Mammary epithelial cell (primary cell): Measurements from ENCODE around the gene ZNF865.

Experiments used
- EZH2 ChIP-seq: IDR thresholded peaks from 2 replicates; pipeline ENCODE4 v1.6.1; 2012; ENCODE audit warnings: low read length, inconsistent platforms, borderline replicate concordance
- TF ChIP-seq, protein P1 (sequence below), 2 donors: IDR thresholded peaks in 1 of 2; conservative IDR thresholded peaks in 1 of 2; 2 replicates each; pipeline ENCODE4 v1.5.1; 2011 to 2012; ENCODE audit warnings: inconsistent platforms in 2 of 2, low read length in 2 of 2, mild to moderate bottlenecking in 2 of 2, control low read depth in 1 of 2, low read depth in 1 of 2; ENCODE audit not compliant: insufficient read depth in 1 of 2; ENCODE audit errors: extremely low read depth in 1 of 2

DNA sequence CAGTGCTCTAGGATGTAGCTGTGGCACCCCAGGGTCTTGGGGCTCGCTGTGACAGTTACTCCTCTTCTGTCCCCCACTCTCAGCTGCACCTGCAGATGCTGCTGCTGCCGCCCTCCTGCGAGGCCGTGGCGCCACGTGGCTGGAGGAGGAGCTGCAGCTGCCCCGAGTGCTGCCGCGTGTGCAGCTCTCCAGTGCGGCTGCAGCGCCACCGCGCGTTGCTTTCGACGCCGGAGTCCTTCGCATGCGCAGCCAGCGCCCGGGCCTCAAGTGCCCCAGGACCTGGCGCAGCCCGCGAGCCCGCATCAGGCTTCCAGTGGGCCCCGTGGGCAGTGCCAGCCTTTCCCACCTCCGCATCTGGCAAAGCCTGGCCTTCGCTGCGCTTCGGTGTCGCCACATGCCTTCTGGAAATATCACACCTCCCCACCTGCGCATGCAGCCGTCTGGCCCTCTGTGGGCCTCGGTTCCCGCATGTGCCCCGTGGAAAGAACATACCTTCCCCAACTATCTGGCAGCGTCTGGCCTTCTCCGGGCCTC, 34.7 kb downstream of the ZNF865 start:
- TF ChIP-seq, protein P1, sequence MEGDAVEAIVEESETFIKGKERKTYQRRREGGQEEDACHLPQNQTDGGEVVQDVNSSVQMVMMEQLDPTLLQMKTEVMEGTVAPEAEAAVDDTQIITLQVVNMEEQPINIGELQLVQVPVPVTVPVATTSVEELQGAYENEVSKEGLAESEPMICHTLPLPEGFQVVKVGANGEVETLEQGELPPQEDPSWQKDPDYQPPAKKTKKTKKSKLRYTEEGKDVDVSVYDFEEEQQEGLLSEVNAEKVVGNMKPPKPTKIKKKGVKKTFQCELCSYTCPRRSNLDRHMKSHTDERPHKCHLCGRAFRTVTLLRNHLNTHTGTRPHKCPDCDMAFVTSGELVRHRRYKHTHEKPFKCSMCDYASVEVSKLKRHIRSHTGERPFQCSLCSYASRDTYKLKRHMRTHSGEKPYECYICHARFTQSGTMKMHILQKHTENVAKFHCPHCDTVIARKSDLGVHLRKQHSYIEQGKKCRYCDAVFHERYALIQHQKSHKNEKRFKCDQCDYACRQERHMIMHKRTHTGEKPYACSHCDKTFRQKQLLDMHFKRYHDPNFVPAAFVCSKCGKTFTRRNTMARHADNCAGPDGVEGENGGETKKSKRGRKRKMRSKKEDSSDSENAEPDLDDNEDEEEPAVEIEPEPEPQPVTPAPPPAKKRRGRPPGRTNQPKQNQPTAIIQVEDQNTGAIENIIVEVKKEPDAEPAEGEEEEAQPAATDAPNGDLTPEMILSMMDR (conservative IDR thresholded peaks at IDR 0.05 in 1 of 2, IDR thresholded peaks at IDR 0.05 in 1 of 2; ENCODE audit: extremely low read depth in 1 of 2, insufficient read depth in 1 of 2, low read depth in 1 of 2, low read length in 2 of 2) = peak; percentile 39 to 67
- no peak for TF ChIP-seq EZH2
